ENCODE data around the gene GRB10. TPM values are rescaled to one million over a fixed set of nuclear protein-coding genes. Genes with fewer than 3 reads are reported as not detected.
"Not testable (repeated sequence)": the region's sequence is repeated elsewhere in the genome, so short reads cannot be mapped to it uniquely, and the experiment has no call there.

GRB10 gene
- total RNA-seq, 1 donor from 2014 or later = 33.9 TPM

- Mint-ChIP-seq H3K27me3 (ENCODE audit: insufficient read depth, low read depth) (peaks cover 2% of the 10 kb centered on the region), H3K4me3 (no peak overlapping the region), H3K4me1 (peaks cover 4% of the 10 kb centered on the region), H3K36me3 (peaks cover 70% of the 10 kb centered on the region), H3K9me3 (peaks cover 66% of the 10 kb centered on the region), H3K27ac (no peak overlapping the region)
- H2AFZ ChIP-seq (replicated peaks) = no peak overlapping the region
- no peaks in the 10 kb centered on the region for H3K9me3 ChIP-seq (ENCODE audit: low read depth)
- H3K4me2 ChIP-seq = no peak overlapping the region
- no peaks in the 10 kb centered on the region for H3F3A ChIP-seq (ENCODE audit: low read depth)
- H3K27me3 ChIP-seq = no peaks in the 10 kb centered on the region
- peaks cover 81% of the 10 kb centered on the region for H3K79me2 ChIP-seq (ENCODE audit: low read depth)
- DNase-seq (ENCODE audit: low spot score) = no peak
- no peak overlapping the region for H3K27ac ChIP-seq
- TF ChIP-seq CTCF (IDR thresholded peaks at IDR 0.05) = no peak
- no peak for TF ChIP-seq EZH2 (IDR thresholded peaks at IDR 0.05)
- TF ChIP-seq EZH2phosphoT487 (IDR thresholded peaks at IDR 0.05) = no peak
- H3K9ac ChIP-seq = no peak overlapping the region
- no peaks in the 10 kb centered on the region for H3K36me3 ChIP-seq
- no peak overlapping the region for H3K4me3 ChIP-seq
- H4K20me1 ChIP-seq (ENCODE audit: low read depth) = peaks cover 20% of the 10 kb centered on the region
- peaks cover 15% of the 10 kb centered on the region for H3K4me1 ChIP-seq
Observed at GRCh38 chr7:50774319-50774718, 8.4 kb downstream of the GRB10 start.

- H3K4me3 ChIP-seq; H2AFZ ChIP-seq (replicated peaks); H3K4me1 Mint-ChIP-seq; H3F3A ChIP-seq (ENCODE audit: low read depth); H3K4me3 Mint-ChIP-seq; DNase-seq (ENCODE audit: low spot score); H3K27me3 ChIP-seq; H3K9ac ChIP-seq; H3K4me2 ChIP-seq; H3K36me3 ChIP-seq; H3K9me3 ChIP-seq (ENCODE audit: low read depth); H3K27ac Mint-ChIP-seq; H3K27ac ChIP-seq; H3K27me3 Mint-ChIP-seq (ENCODE audit: insufficient read depth, low read depth): not testable (repeated sequence)
- Histone ChIP-seq H3K79me2 (ENCODE audit: low read depth) (peaks cover 80% of the 10 kb centered on the region), H3K4me1 (peaks cover 17% of the 10 kb centered on the region), H4K20me1 (ENCODE audit: low read depth) (peaks cover 16% of the 10 kb centered on the region)
- H3K36me3 Mint-ChIP-seq = peaks cover 71% of the 10 kb centered on the region
- H3K9me3 Mint-ChIP-seq = peaks cover 69% of the 10 kb centered on the region
Observed at GRCh38 chr7:50773071-50773470, 9.6 kb downstream of the GRB10 start.

- no peaks in the 10 kb centered on the region for H3K9me3 ChIP-seq (ENCODE audit: low read depth)
- no peak overlapping the region for H3K4me2 ChIP-seq
- Mint-ChIP-seq H3K36me3 (peaks cover 76% of the 10 kb centered on the region), H3K4me3 (no peak overlapping the region), H3K9me3 (peaks cover 75% of the 10 kb centered on the region), H3K27ac (no peak overlapping the region), H3K27me3 (ENCODE audit: insufficient read depth, low read depth) (peaks cover 6% of the 10 kb centered on the region), H3K4me1 (peaks cover 6% of the 10 kb centered on the region)
- H2AFZ ChIP-seq (replicated peaks) = no peak overlapping the region
- no peak overlapping the region for H3K9ac ChIP-seq
- DNase-seq (ENCODE audit: low spot score) = no peak
- H3K27me3 ChIP-seq = no peaks in the 10 kb centered on the region
- H4K20me1 ChIP-seq (ENCODE audit: low read depth) = peaks cover 13% of the 10 kb centered on the region
- TF ChIP-seq EZH2 (IDR thresholded peaks at IDR 0.05) (no peak), CTCF (IDR thresholded peaks at IDR 0.05) (no peak), EZH2phosphoT487 (IDR thresholded peaks at IDR 0.05) (no peak)
- no peak overlapping the region for H3K27ac ChIP-seq
- peaks cover 18% of the 10 kb centered on the region for H3K4me1 ChIP-seq
- H3K4me3 ChIP-seq = no peak overlapping the region
- no peaks in the 10 kb centered on the region for H3K36me3 ChIP-seq
- H3K79me2 ChIP-seq (ENCODE audit: low read depth) = peaks cover 90% of the 10 kb centered on the region
- H3F3A ChIP-seq (ENCODE audit: low read depth) = no peaks in the 10 kb centered on the region
Observed at GRCh38 chr7:50771120-50772002, 11.3 kb downstream of the GRB10 start.

All from neural progenitor cell (in vitro differentiated cells).